Activated gamma-delta T cell (primary cell): ENCODE results near the gene TRIM65.
"Not testable (repeated sequence)": the region's sequence is repeated elsewhere in the genome, so short reads cannot be mapped to it uniquely, and the experiment has no call there.

Experiments
- DNase-seq: peaks from one replicate; lab custom pipeline; 2025; lab: John Stamatoyannopoulos, UW

The TRIM65 gene

DNA sequence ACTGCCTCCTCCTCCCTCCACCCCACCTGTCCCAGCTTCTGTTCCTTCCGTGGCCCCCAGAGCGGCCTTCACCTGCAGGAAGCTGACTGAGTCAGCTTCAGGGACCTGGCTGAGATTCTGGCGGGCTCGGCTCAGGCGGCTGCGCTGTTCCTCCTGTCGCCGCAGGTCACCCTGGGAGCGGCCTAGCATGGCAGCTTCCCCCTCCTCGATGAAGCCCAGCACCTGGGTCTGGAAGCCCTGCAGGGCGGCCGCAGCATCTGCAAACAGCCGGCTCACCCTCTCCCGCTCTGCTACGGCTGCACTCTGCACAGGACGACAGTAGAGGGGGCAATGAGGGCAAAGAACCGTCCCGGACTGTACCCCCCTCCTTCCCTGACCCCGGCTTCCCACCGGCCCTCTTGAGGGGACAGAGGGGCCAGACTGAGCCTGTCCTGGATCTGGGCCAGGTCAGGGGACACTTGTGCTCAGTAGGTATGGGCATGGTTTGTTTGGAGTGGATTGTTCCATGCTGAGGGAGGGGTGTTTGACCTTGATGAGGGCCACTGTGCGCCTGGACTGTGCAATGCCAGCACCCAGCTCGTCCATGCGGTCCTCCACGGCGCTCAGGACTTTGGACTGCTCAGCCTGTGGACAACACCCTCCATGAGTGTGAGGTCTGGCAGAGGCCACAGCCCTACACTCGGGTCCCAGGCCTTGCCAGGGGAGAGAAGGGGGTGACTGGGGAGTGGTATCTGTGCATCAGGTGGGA lies 20.4 kb downstream of the TRIM65 start:
- DNase-seq: peak; percentile 42

DNA sequence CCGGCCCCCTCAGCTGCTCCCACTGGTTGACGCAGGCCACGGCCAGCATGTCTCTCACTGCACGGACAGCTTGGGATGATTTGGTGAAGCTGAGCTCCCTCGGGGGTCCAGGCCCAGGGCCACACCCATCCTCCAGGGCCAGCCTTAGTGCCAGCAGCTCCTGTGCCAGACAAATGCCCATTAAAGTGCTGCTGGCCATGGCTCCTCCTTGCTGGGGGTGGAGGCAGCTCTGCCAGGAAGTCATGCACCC lies 20.9 kb downstream of the TRIM65 start:
- DNase-seq: no peak

GRCh38 chr17:75875182-75875939 lies 21.4 kb downstream of the TRIM65 start:
- no peak for DNase-seq

DNA sequence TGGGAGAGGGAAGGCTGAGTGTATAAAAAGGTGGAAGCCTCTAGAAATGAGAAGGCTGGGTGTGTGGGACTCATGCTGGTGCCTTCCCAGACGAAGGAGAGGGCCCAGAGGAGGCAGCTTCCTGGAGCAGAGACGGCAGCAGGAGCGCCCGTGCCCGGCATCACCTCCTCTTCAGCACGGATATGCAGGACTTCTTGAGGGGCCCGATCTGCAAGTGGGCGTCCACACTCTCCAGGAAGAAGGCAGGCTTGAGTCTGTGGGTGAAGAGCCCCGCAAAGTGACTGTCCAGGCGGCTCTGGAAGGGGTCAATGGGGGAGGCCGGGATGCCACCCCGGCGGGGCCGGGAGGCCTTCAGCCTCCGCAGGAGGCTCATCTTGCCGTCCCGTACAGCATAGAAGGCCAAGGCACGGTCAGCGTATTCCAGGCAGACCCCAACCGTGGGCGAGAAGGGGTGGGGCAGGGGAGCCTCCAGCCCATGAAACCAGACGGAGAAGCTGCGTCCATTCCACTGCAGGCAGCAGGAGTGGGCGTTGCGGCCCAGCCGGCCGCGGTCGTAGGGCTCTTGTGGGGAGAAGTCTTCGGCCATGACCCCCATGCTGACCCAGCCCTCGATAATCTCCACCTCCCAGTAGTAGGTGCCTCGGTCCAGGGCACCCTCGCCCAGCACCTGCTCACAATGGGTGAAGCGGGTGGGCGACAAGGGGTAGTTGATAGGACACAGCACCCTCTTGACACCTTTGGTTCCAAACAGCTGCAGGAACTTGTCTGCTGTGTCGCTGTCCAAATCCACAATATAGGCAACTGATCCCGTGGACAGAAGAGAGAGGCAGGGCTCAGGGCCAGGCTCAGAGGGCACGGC lies 22.2 kb downstream of the TRIM65 start:
- DNase-seq: no peak

DNA sequence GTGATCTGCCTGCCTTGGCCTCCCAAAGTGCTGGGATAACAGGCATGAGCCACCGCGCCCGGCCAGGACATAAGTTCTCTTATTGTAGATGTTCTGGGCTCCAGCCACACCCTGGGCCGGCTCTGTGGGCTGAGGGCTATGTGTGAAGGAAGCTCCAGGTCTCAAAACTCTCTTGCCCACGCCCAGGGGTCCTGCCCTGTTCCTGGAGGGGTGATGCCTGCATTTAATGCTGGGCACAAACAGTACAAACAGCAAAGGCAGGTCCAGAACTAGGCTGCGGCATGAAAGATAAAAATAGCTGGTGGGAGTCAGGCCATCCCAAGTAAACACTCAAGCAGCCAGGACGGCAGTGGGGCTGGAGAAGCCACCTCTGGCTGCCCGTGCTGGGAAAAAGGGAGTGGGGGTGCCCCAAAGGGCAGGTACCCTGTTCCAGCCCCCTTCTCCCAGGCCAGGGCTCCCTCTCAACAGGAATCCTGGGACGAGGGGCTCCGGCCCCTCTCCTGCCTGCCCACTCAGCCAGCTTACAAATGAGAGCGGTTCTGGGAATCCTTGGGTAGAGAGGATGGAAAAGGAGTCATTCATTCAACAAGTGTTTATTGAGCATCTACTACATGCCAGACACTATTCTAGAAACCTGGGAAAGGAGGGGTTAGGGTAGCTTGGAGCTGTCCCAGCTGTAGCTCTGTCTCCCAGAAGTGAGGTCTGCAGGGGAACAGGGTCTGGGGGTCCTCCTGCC lies 23.0 kb downstream of the TRIM65 start:
- DNase-seq: no peak

- no peak for DNase-seq
Observed at GRCh38 chr17:75872434-75873351, 24.1 kb downstream of the TRIM65 start.

- DNase-seq: not testable (repeated sequence)
Observed at GRCh38 chr17:75870228-75870627, 26.5 kb downstream of the TRIM65 start.

GRCh38 chr17:75869282-75870141 lies 27.2 kb downstream of the TRIM65 start:
- DNase-seq: no peak

GRCh38 chr17:75868730-75869281 lies 27.9 kb downstream of the TRIM65 start:
- not testable (repeated sequence) for DNase-seq

DNA sequence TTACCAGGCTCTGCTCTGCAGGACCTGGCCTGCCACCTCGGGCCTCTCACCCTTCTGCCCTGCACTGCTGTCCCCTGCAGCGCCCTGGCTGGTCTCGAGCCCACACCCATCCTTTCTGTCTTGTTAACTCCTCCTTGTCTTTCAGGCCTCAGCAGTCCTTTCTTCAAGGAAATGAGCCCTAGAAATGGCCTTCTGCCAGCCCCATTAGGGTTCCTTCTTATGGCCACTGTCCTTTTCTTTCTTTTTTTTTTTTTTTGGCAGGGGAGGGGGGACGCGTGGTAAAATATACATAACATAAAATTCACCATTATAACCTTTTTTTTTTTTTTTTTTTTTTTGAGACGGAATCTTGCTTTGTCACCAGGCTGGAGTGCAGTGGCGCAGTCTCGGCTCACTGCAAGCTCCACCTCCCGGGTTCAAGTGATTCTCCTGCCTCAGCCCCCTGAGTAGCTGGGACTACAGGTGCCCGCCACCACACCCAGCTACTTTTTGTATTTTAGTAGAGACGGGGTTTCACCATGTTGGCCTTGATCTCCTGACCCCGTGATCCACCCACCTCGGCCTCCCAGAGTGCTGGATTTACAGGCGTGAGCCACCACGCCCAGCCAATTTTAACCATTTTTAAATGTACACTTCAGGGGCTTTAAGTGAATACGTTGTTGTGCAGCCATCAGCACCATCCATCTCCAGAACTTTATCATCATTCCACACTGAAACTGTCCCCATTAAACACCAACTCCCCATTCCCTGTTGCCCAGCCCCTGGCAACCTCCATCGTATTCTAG lies 31.2 kb downstream of the TRIM65 start:
- not testable (repeated sequence) for DNase-seq

- not testable (repeated sequence) for DNase-seq
Observed at GRCh38 chr17:75864887-75865286, 31.9 kb downstream of the TRIM65 start.

GRCh38 chr17:75864448-75864871 lies 32.3 kb downstream of the TRIM65 start:
- DNase-seq: no peak

DNA sequence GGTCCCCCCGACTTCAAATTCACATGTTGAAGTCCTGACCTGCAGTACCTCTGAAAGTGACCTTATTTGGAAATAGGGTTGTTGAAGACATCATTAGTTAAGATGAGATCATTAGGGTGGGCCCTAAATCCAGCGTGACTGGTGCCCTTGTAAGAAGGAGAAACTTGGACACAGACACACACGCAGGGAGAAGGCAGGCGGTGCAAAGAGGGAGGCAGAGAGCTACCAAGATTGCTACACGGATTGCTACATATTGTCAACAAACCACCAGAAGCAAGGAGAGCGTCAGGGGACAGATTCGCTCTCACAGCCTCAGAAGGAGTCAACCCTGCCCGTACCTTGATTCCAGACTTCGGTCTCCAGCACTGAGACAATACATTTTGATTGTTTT lies 34.8 kb downstream of the TRIM65 start:
- no peak for DNase-seq

DNA sequence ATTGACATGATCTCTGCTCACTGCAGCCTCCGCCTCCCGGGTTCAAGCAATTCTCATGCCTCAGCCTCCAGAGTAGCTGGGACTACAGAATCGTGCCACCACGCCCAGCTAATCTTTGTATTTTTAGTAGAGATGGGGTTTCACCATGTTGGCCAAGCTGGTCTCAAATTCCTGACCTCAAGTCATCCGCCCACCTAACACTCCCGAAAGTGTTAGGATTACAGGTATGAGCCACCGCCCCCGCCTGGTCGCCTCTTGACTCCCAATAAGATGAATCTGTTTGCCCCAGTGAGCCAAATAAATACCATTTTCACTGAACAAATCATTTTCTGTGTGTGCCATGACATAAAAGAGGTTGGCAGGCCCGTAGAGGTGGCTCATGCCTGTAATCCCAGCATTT lies 37.4 kb downstream of the TRIM65 start:
- not testable (repeated sequence) for DNase-seq

- DNase-seq: no peak
Observed at GRCh38 chr17:75856062-75856756, 40.5 kb downstream of the TRIM65 start.

GRCh38 chr17:75855310-75856061 lies 41.3 kb downstream of the TRIM65 start, which contains the start of gene WBP2:
Gene WBP2 (minus strand): TSS chr17:75855335. CDS start chr17:75855297, 38 bp downstream.
- DNase-seq: peak; percentile 77

- DNase-seq: no peak
Observed at GRCh38 chr17:75854881-75855309, 41.9 kb downstream of the TRIM65 start.
